Fibroblast of lung (primary cell): ENCODE measurements around the gene KCNQ2. TPM values are rescaled to one million over a fixed set of nuclear protein-coding genes. Genes with fewer than 3 reads are reported as not detected.

Experiments used
- DNase-seq, 2 donors: peaks; one replicate each; pipeline versions ENCODE4 v3.0.0 to v3.0.0-alpha.2; 2010; ENCODE audit warnings: low read depth in 2 of 2
- H2AFZ ChIP-seq: 2 replicates; pipeline ENCODE4 v1.5.1; 2012; ENCODE audit warnings: low read length, control low read depth, inconsistent platforms
- H3K27ac ChIP-seq: 2 replicates; pipeline ENCODE4 v1.5.1; 2011; ENCODE audit warnings: low read length, control low read depth; ENCODE audit not compliant: insufficient read depth
- H3K27me3 ChIP-seq: 2 replicates; pipeline ENCODE4 v1.5.1; 2011; ENCODE audit warnings: mild to moderate bottlenecking, low read length; ENCODE audit not compliant: control insufficient read depth, insufficient read depth
- H3K36me3 ChIP-seq: 2 replicates; pipeline ENCODE4 v1.5.1; 2011; ENCODE audit warnings: low read length; ENCODE audit not compliant: control insufficient read depth, insufficient read depth
- H3K4me1 ChIP-seq: 2 replicates; pipeline ENCODE4 v1.5.1; 2011; ENCODE audit warnings: low read length; ENCODE audit not compliant: control insufficient read depth, insufficient read depth; ENCODE audit errors: extremely low read depth
- H3K4me2 ChIP-seq: 2 replicates; pipeline ENCODE4 v1.5.1; 2011; ENCODE audit warnings: low read length, control low read depth; ENCODE audit not compliant: insufficient read depth; ENCODE audit errors: extremely low read depth
- H3K4me3 ChIP-seq, 4 experiments: fragments of 200-600 bp in 1 of 4; sonication (generic) in 1 of 4; replicated peaks in 1 of 4; 2 replicates each; pipeline ENCODE4 v1.5.1; 2011 to 2016; ENCODE audit warnings: low read length in 4 of 4, low read depth in 3 of 4, mild to moderate bottlenecking in 3 of 4, control low read depth in 2 of 4, inconsistent platforms in 1 of 4, mixed read lengths in 1 of 4; ENCODE audit not compliant: insufficient read depth in 1 of 4; ENCODE audit errors: control extremely low read depth in 1 of 4
- H3K79me2 ChIP-seq: 2 replicates; pipeline ENCODE4 v1.5.1; 2012; ENCODE audit warnings: mild to moderate bottlenecking, low read length, inconsistent platforms; ENCODE audit not compliant: control insufficient read depth, insufficient read depth
- H3K9ac ChIP-seq: 2 replicates; pipeline ENCODE4 v1.5.1; 2011; ENCODE audit warnings: mild to moderate bottlenecking, low read length, control low read depth; ENCODE audit not compliant: insufficient read depth
- H3K9me3 ChIP-seq: 2 replicates; pipeline ENCODE4 v1.5.1; 2012; ENCODE audit warnings: low read depth, low read length; ENCODE audit not compliant: control insufficient read depth, insufficient read depth
- H4K20me1 ChIP-seq: 2 replicates; pipeline ENCODE4 v1.5.1; 2011; ENCODE audit warnings: low read length; ENCODE audit not compliant: control insufficient read depth, insufficient read depth; ENCODE audit errors: extremely low read depth
- CTCF ChIP-seq, 2 donors: IDR thresholded peaks in 1 of 2; conservative IDR thresholded peaks in 1 of 2; 1 replicate in 1 of 2; 2 replicates in 1 of 2; pipeline ENCODE4 v1.5.1; 2011 to 2012; ENCODE audit warnings: low read length in 2 of 2, control low read depth in 1 of 2, inconsistent platforms in 1 of 2, low read depth in 1 of 2, mild to moderate bottlenecking in 1 of 2
- EZH2 ChIP-seq: IDR thresholded peaks from 2 replicates; pipeline ENCODE4 v1.5.1; 2012; ENCODE audit warnings: low read length, control low read depth, mild to moderate bottlenecking; ENCODE audit errors: missing control alignments
- polyA plus RNA-seq, 2 donors: library from polyadenylated mRNA; depleted of rRNA in 1 of 2; stranded (reverse) in 1 of 2; unstranded in 1 of 2; fragments of >200 nt; gene quantifications; 2 replicates each; pipeline ENCODE4 v1.2.1, GENCODE V29; 2011 to 2012; ENCODE audit warnings: missing spikeins in 1 of 2
- total RNA-seq: library from RNA; depleted of rRNA; stranded (reverse); fragments of >200 nt; gene quantifications from 2 replicates; pipeline ENCODE4 v1.2.1, GENCODE V29; 2014

Gene KCNQ2
- total and polyA plus RNA-seq, 2 donors (not counting 1 experiment from before 2014, with no cell fraction given), result not detected

- no peak overlapping the region for H3K4me3 ChIP-seq
- H2AFZ ChIP-seq, result no peak overlapping the region
- no peak overlapping the region for H3K27ac ChIP-seq
- H3K4me2 ChIP-seq, result no peak overlapping the region
- H3K4me1 ChIP-seq, result no peaks in the 10 kb centered on the region
- no peak overlapping the region for H3K9ac ChIP-seq
- no peaks in the 10 kb centered on the region for H3K79me2 ChIP-seq
- no peaks in the 10 kb centered on the region for H4K20me1 ChIP-seq
- peaks cover 4% of the 10 kb centered on the region for H3K27me3 ChIP-seq
- no peak for TF ChIP-seq EZH2
- DNase-seq, result no peak
- no peaks in the 10 kb centered on the region for H3K36me3 ChIP-seq
- H3K9me3 ChIP-seq, result no peaks in the 10 kb centered on the region
These were observed 27.9 kb downstream of the KCNQ2 start for GRCh38 chr20:63444548-63444947.

- Histone ChIP-seq H3K9me3 (no peaks in the 10 kb centered on the region), H3K79me2 (no peaks in the 10 kb centered on the region), H3K4me2 (no peak overlapping the region), H3K9ac (no peak overlapping the region), H4K20me1 (no peaks in the 10 kb centered on the region), H3K4me3 (no peak overlapping the region), H3K27me3 (peaks cover 1% of the 10 kb centered on the region), H3K4me1 (no peaks in the 10 kb centered on the region), H3K27ac (no peak overlapping the region), H2AFZ (no peak overlapping the region), H3K36me3 (no peaks in the 10 kb centered on the region)
- DNase-seq, result no peak
- TF ChIP-seq CTCF (conservative IDR thresholded peaks at IDR 0.05 in 1 of 2, IDR thresholded peaks at IDR 0.05 in 1 of 2; ENCODE audit: low read depth in 1 of 2, low read length in 2 of 2), result no peak
- no peak for TF ChIP-seq EZH2
These were observed 28.7 kb downstream of the KCNQ2 start for GRCh38 chr20:63443606-63444395.

GRCh38 chr20:63442100-63442493 lies 30.4 kb downstream of the KCNQ2 start:
- Histone ChIP-seq H2AFZ (no peak overlapping the region), H3K4me1 (no peaks in the 10 kb centered on the region), H3K27ac (no peak overlapping the region), H3K9ac (no peak overlapping the region), H3K4me2 (no peak overlapping the region), H3K9me3 (no peaks in the 10 kb centered on the region), H3K79me2 (no peaks in the 10 kb centered on the region), H3K4me3 (no peak overlapping the region), H4K20me1 (no peaks in the 10 kb centered on the region), H3K27me3 (no peaks in the 10 kb centered on the region), H3K36me3 (no peaks in the 10 kb centered on the region)
- TF ChIP-seq CTCF (conservative IDR thresholded peaks at IDR 0.05 in 1 of 2, IDR thresholded peaks at IDR 0.05 in 1 of 2; ENCODE audit: low read depth in 1 of 2, low read length in 2 of 2) (peak; percentile 8 to 37), EZH2 (no peak)
- DNase-seq, result peak; percentile 8 to 26
